ENCODE results near the gene CEP76.

DNA sequence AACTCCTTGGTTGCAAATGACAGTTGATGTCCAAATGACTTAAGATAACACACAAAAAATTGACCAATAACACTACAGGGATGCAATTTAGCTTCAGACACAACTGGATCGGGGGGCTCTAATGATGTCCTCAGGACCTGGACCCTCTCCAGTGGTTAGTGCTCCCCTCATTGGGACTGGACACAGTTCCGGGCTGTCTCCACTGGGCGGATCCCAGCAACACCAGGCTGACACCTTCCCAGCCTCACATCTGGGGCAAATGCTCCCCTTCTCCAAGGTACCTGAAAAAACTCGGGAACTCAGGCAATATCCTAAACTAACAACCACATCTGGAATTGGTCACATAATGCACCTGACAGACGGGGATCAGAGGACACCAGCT, 49.0 kb upstream of the CEP76 start:
- no peak for TF ChIP-seq POLR2A (IDR thresholded peaks at IDR 0.05; ENCODE audit: borderline replicate concordance, extremely low read depth, insufficient read depth, insufficient read length)
- TF ChIP-seq EZH2 (IDR thresholded peaks at IDR 0.05) = no peak
- TF ChIP-seq EZH2phosphoT487 (IDR thresholded peaks at IDR 0.05; ENCODE audit: borderline replicate concordance) = no peak
- TF ChIP-seq, protein P1, sequence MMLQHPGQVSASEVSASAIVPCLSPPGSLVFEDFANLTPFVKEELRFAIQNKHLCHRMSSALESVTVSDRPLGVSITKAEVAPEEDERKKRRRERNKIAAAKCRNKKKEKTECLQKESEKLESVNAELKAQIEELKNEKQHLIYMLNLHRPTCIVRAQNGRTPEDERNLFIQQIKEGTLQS (IDR thresholded peaks at IDR 0.05) = no peak
- no peak for TF ChIP-seq SIN3A (IDR thresholded peaks at IDR 0.05; ENCODE audit: low read depth)
- no peak for TF ChIP-seq SP1 (IDR thresholded peaks at IDR 0.05; ENCODE audit: low read depth)
- no peak for TF ChIP-seq RAD21 (IDR thresholded peaks at IDR 0.05; ENCODE audit: low read depth)
- TF ChIP-seq, protein P2, sequence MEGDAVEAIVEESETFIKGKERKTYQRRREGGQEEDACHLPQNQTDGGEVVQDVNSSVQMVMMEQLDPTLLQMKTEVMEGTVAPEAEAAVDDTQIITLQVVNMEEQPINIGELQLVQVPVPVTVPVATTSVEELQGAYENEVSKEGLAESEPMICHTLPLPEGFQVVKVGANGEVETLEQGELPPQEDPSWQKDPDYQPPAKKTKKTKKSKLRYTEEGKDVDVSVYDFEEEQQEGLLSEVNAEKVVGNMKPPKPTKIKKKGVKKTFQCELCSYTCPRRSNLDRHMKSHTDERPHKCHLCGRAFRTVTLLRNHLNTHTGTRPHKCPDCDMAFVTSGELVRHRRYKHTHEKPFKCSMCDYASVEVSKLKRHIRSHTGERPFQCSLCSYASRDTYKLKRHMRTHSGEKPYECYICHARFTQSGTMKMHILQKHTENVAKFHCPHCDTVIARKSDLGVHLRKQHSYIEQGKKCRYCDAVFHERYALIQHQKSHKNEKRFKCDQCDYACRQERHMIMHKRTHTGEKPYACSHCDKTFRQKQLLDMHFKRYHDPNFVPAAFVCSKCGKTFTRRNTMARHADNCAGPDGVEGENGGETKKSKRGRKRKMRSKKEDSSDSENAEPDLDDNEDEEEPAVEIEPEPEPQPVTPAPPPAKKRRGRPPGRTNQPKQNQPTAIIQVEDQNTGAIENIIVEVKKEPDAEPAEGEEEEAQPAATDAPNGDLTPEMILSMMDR (IDR thresholded peaks at IDR 0.05 in 2 of 3, conservative IDR thresholded peaks at IDR 0.05 in 1 of 3; ENCODE audit: borderline replicate concordance in 1 of 3, insufficient read depth in 1 of 3, low read depth in 2 of 3, low read length in 2 of 3) = no peak
- no peak for TF ChIP-seq POLR2AphosphoS5 (IDR thresholded peaks at IDR 0.05; ENCODE audit: low read depth, low read length)
- no peak for TF ChIP-seq CEBPB (IDR thresholded peaks at IDR 0.05; ENCODE audit: low read depth)
